ENCODE data around the gene USP37. TPM values are rescaled to one million over a fixed set of nuclear protein-coding genes. Genes with fewer than 3 reads are reported as not detected.

Gene USP37
- total and polyA plus RNA-seq, 12 donors, result 2.5 to 30.7 (median 13.3) TPM

DNA sequence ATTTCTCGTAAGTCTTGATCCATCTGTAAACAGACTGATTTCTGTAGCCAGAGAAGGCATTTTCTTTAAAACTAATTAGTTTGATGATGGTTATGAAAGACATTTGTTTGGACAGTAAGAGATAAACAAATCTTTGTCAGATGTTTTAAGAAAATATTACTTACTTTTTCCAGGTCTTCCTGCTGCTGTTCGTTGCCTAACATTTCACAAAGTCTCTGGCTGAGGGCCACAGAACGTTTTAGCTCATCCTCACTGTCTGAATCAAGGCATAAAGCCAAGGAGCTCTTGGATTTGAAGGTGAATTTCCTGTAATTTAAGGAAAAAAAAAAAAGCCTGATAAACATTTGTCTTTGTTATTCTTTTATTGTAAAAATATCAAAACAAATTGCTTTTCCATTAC, 91.5 kb downstream of the USP37 start:
- 23 to 37% (median 28%) methylated on average over 3 of the region's 3 CpGs for WGBS, 4 donors
- peak overlapping the region in 4 of 5 donors; percentile 34 to 78 (median 69) for H3K27ac ChIP-seq

GRCh38 chr2:218474527-218474926, 93.6 kb downstream of the USP37 start:
- no peak overlapping the region for H3K27ac ChIP-seq
- no peaks in the 10 kb centered on the region for H3K27me3 ChIP-seq
- intact Hi-C loops (cut with DNase I), result no loop called here
- TF ChIP-seq, protein P1, sequence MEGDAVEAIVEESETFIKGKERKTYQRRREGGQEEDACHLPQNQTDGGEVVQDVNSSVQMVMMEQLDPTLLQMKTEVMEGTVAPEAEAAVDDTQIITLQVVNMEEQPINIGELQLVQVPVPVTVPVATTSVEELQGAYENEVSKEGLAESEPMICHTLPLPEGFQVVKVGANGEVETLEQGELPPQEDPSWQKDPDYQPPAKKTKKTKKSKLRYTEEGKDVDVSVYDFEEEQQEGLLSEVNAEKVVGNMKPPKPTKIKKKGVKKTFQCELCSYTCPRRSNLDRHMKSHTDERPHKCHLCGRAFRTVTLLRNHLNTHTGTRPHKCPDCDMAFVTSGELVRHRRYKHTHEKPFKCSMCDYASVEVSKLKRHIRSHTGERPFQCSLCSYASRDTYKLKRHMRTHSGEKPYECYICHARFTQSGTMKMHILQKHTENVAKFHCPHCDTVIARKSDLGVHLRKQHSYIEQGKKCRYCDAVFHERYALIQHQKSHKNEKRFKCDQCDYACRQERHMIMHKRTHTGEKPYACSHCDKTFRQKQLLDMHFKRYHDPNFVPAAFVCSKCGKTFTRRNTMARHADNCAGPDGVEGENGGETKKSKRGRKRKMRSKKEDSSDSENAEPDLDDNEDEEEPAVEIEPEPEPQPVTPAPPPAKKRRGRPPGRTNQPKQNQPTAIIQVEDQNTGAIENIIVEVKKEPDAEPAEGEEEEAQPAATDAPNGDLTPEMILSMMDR (IDR thresholded peaks at IDR 0.05), result no peak
- no peak for TF ChIP-seq POLR2A (IDR thresholded peaks at IDR 0.05)
- WGBS, 4 donors, result 71 to 75% (median 72%) methylated on average over 3 of the region's 3 CpGs
- H3K9me3 ChIP-seq (replicated peaks in 1 of 3), result no peaks in the 10 kb centered on the region
- peaks cover 0 to 13% of the 10 kb centered on the region in 2 donors for H3K36me3 ChIP-seq (replicated peaks in 1 of 2)
- H3K4me1 ChIP-seq (replicated peaks in 1 of 2), result peaks cover 9 to 26% of the 10 kb centered on the region in 2 donors
- DNase-seq, result no peak
- no peak overlapping the region for H3K4me3 ChIP-seq

More for the DNA sequence above, 91.5 kb downstream of the USP37 start:
- peak; percentile 59 to 87 (median 82) for DNase-seq
- intact Hi-C loops (cut with DNase I), result no loop called here
- Histone ChIP-seq H3K4me3 (peak overlapping the region in 1 of 4 donors; percentile 36), H3K36me3 (replicated peaks in 1 of 2) (peaks cover 0 to 16% of the 10 kb centered on the region in 2 donors), H3K4me1 (replicated peaks in 1 of 2) (peaks cover 0 to 17% of the 10 kb centered on the region in 2 donors), H3K27me3 (no peaks in the 10 kb centered on the region), H3K9me3 (replicated peaks in 1 of 3) (no peaks in the 10 kb centered on the region)
- TF ChIP-seq POLR2A (IDR thresholded peaks at IDR 0.05), result no peak
- TF ChIP-seq, protein P1 (IDR thresholded peaks at IDR 0.05), result no peak

DNA sequence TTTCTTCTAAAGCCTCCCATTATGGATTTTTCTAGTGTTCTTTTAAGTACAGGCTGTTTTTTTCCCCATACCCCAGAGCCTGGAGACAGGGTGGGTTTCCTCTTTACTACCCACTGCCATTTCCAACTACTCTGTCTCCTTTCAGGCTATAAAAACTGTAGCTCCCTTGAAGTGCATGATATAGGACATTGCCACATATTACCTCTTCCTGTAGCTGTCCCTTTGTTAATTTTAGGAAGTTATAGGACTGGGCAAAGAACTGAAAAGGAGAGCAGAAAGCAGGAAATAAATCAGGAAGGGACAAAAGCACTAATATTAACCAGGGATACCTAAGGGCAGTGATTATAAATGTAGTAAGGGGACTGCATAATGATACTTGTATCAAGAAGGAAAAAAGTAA, 95.2 kb downstream of the USP37 start:
- TF ChIP-seq POLR2A (IDR thresholded peaks at IDR 0.05), result no peak
- TF ChIP-seq, protein P1 (IDR thresholded peaks at IDR 0.05), result no peak
- Histone ChIP-seq H3K27ac (no peak overlapping the region), H3K4me1 (replicated peaks in 1 of 2) (peaks cover 9 to 26% of the 10 kb centered on the region in 2 donors), H3K27me3 (no peaks in the 10 kb centered on the region), H3K4me3 (no peak overlapping the region), H3K9me3 (replicated peaks in 1 of 3) (no peaks in the 10 kb centered on the region), H3K36me3 (replicated peaks in 1 of 2) (peaks cover 0 to 13% of the 10 kb centered on the region in 2 donors)
- intact Hi-C loops (cut with DNase I), result no loop called here
- DNase-seq, result no peak

DNA sequence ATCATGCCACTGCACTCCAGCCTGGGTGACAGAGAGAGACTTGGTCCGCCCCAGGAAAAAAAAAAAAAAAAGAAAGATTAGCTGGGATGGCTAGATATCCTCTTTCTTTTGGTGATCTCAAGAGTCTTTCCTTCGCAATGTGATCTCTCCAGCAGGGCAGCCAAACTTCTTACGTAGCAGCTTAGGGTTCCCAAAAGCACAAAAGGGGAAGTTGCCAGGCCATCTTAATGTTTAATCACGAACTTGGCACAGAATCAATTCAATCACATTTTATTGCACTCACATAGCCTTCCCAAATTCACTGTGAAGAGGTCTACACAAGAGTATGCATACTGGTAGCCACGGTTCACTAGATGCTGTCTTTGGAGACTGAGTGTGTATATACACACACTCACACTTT, 96.2 kb downstream of the USP37 start:
- intact Hi-C loops (cut with DNase I), result no loop called here
- DNase-seq, result peak in 3 of 7 donors; percentile 24 to 32 (median 26)
- Histone ChIP-seq H3K4me3 (no peak overlapping the region), H3K9me3 (replicated peaks in 1 of 3) (no peaks in the 10 kb centered on the region), H3K4me1 (replicated peaks in 1 of 2) (peaks cover 9 to 20% of the 10 kb centered on the region in 2 donors), H3K27ac (peak overlapping the region in 1 of 5 donors; percentile 14), H3K36me3 (replicated peaks in 1 of 2) (peaks cover 0 to 13% of the 10 kb centered on the region in 2 donors), H3K27me3 (no peaks in the 10 kb centered on the region)
- TF ChIP-seq, protein P1 (IDR thresholded peaks at IDR 0.05), result no peak
- TF ChIP-seq POLR2A (IDR thresholded peaks at IDR 0.05), result no peak
- 72 to 82% (median 79%) methylated on average over 5 of the region's 5 CpGs for WGBS, 4 donors

All from adrenal gland (tissue), 12 donors.